Panc1 (cell line): Measurements from ENCODE around the gene TMEM170A. TPM values are rescaled to one million over a fixed set of nuclear protein-coding genes. Genes with fewer than 3 reads are reported as not detected.
"Not testable (repeated sequence)": the region's sequence is repeated elsewhere in the genome, so short reads cannot be mapped to it uniquely, and the experiment has no call there.

ENCODE experiments used
- ATAC-seq: fragments of 200-7000 bp; cut with Tn5 transposase; 2 replicates; pipeline ENCODE4 v1.9.1; 2020; ENCODE audit warnings: mild to moderate bottlenecking, moderate library complexity
- BruUV-seq: library from RNA; stranded (reverse); fragments of 400-500 nt; replicated peaks from 2 replicates; lab custom pipeline; 2021; lab: Mats Ljungman, UMichigan
- CTCF ChIA-PET: fragments of 300-600 bp; sonication (Branson Sonifier 250); formaldehyde crosslinking; loops from one replicate; lab custom pipeline; 2022; ENCODE audit warnings: antibody characterized with exemption; lab: Charles Lee
- POLR2A ChIA-PET: fragments of 300-600 bp; sonication (Branson Sonifier 250); formaldehyde crosslinking; loops from one replicate; lab custom pipeline; 2022; ENCODE audit warnings: antibody characterized with exemption; lab: Charles Lee
- DNase-seq: peaks from one replicate; pipeline ENCODE4 v3.0.0-alpha.2; 2010; ENCODE audit warnings: low read depth, low spot score
- H3K27ac ChIP-seq: 2 replicates; pipeline ENCODE4 v1.5.1; 2011; ENCODE audit warnings: mild to moderate bottlenecking, low read length, inconsistent platforms
- H3K27me3 ChIP-seq: fragments of 200-500 bp; sonication (Bioruptor generic); 2 replicates; pipeline ENCODE4 v1.6.0; 2014; ENCODE audit warnings: low read length, inconsistent platforms; ENCODE audit not compliant: control insufficient read depth, insufficient read depth
- H3K36me3 ChIP-seq: fragments of 200-500 bp; sonication (Bioruptor generic); 2 replicates; pipeline ENCODE4 v1.5.1; 2014; ENCODE audit warnings: inconsistent platforms, mild to moderate bottlenecking, low read length, moderate library complexity; ENCODE audit not compliant: control insufficient read depth, insufficient read depth
- H3K4me1 ChIP-seq: 2 replicates; pipeline ENCODE4 v1.5.1; 2011; ENCODE audit warnings: inconsistent platforms, mild to moderate bottlenecking, low read length, moderate library complexity; ENCODE audit not compliant: control insufficient read depth, insufficient read depth
- H3K4me3 ChIP-seq, 2 experiments: 2 replicates each; pipeline ENCODE4 v1.5.1; 2011 to 2012; ENCODE audit warnings: low read depth in 2 of 2, low read length in 2 of 2, mild to moderate bottlenecking in 2 of 2, inconsistent platforms in 1 of 2, moderate library complexity in 1 of 2
- H3K9me3 ChIP-seq: fragments of 200-500 bp; sonication (Bioruptor generic); 2 replicates; pipeline ENCODE4 v1.5.1; 2014; ENCODE audit warnings: low read depth, mild to moderate bottlenecking, inconsistent platforms, low read length, moderate library complexity; ENCODE audit not compliant: control insufficient read depth, insufficient read depth
- CTCF ChIP-seq: fragments of 450-650 bp; IDR thresholded peaks from 2 replicates; pipeline ENCODE4 v1.5.1; 2017; ENCODE audit warnings: mild to moderate bottlenecking
- POLR2AphosphoS5 ChIP-seq: IDR thresholded peaks from 2 replicates; pipeline ENCODE4 v1.6.1; 2012; ENCODE audit warnings: mild to moderate bottlenecking, low read depth, low read length, moderate library complexity
- SIN3A ChIP-seq: IDR thresholded peaks from 2 replicates; pipeline ENCODE4 v1.6.1; 2012; ENCODE audit warnings: low read depth, mild to moderate bottlenecking, low read length, moderate library complexity, borderline replicate concordance; ENCODE audit not compliant: insufficient read depth
- TCF7L2 ChIP-seq: IDR thresholded peaks from 2 replicates; pipeline ENCODE4 v1.6.1; 2011; ENCODE audit warnings: mild to moderate bottlenecking, low read depth, low read length, inconsistent platforms
- in situ Hi-C: cut with HindIII; loops from 2 replicates; pipeline ENCODE4 v1.10.0; 2016; ENCODE audit warnings: low sequenced_read_pairs, low pct_unique_long_range_greater_than_20kb
- intact Hi-C: fragments of 100-400 bp; cut with micrococcal nuclease; formaldehyde crosslinking; loops from one replicate; pipeline ENCODE4 v1.10.0; 2022; ENCODE audit not compliant: unreplicated experiment
- total RNA-seq: library from RNA; stranded (reverse); gene quantifications from one replicate; pipeline ENCODE4 v1.2.1, GENCODE V29; 2021; ENCODE audit not compliant: unreplicated experiment
- TF ChIP-seq, protein P1 (sequence below), 2 experiments: IDR thresholded peaks; 2 replicates each; pipeline ENCODE4 v1.6.1; 2011 to 2012; ENCODE audit warnings: low read depth in 2 of 2, control low read depth in 1 of 2, low read length in 1 of 2, mild to moderate bottlenecking in 1 of 2, moderate library complexity in 1 of 2; ENCODE audit not compliant: insufficient read depth in 1 of 2

The TMEM170A gene
- total RNA-seq, 1 experiment from 2014 or later, result 19.0 TPM

- peak; percentile 62; the same call in 1 of the 2 replicates for ATAC-seq
- POLR2A ChIA-PET, CTCF ChIA-PET, H3K4me3 ChIP-seq, H3K9me3 ChIP-seq, H3K36me3 ChIP-seq, H3K27me3 ChIP-seq, in situ Hi-C loops, H3K27ac ChIP-seq, intact Hi-C loops, H3K4me1 ChIP-seq, BruUV-seq, DNase-seq: not testable (repeated sequence)
These were observed 34.3 kb upstream of the TMEM170A start for GRCh38 chr16:75498605-75499322.

DNA sequence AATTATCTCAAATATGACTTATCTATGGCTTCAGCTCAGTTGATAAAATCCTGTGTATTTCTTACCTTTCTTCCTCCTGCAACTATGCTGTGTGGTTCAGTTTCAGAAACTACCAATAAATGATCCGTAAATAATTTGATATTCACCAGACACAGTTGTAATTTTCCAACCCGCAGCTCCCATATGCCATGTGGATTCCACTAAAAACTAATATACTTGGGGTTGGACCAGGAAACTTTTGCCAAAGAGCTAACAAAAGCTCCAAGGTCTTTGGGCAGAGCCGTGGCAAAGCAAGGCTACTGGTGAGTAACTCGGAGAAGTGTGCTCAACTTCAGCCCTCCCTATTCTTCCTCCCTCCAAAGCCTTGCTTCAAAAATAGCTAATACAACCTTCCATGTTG, 33.1 kb upstream of the TMEM170A start:
- intact Hi-C loops (no loop called here), in situ Hi-C loops (no loop called here)
- POLR2A ChIA-PET, result no interaction called here
- Histone ChIP-seq H3K4me3 (no peak overlapping the region), H3K9me3 (no peaks in the 10 kb centered on the region), H3K4me1 (no peaks in the 10 kb centered on the region), H3K36me3 (no peaks in the 10 kb centered on the region), H3K27ac (no peak overlapping the region), H3K27me3 (no peaks in the 10 kb centered on the region)
- no peak for ATAC-seq
- no peak for DNase-seq
- CTCF ChIA-PET, result interaction anchor here (0.6 kb wide), 1 partner anchor 18 kb away, joined by 4 read pairs; no protein-coding TSS in a partner anchor
- TF ChIP-seq CTCF (no peak), TCF7L2 (no peak), SIN3A (no peak), POLR2AphosphoS5 (no peak)
- TF ChIP-seq, protein P1, sequence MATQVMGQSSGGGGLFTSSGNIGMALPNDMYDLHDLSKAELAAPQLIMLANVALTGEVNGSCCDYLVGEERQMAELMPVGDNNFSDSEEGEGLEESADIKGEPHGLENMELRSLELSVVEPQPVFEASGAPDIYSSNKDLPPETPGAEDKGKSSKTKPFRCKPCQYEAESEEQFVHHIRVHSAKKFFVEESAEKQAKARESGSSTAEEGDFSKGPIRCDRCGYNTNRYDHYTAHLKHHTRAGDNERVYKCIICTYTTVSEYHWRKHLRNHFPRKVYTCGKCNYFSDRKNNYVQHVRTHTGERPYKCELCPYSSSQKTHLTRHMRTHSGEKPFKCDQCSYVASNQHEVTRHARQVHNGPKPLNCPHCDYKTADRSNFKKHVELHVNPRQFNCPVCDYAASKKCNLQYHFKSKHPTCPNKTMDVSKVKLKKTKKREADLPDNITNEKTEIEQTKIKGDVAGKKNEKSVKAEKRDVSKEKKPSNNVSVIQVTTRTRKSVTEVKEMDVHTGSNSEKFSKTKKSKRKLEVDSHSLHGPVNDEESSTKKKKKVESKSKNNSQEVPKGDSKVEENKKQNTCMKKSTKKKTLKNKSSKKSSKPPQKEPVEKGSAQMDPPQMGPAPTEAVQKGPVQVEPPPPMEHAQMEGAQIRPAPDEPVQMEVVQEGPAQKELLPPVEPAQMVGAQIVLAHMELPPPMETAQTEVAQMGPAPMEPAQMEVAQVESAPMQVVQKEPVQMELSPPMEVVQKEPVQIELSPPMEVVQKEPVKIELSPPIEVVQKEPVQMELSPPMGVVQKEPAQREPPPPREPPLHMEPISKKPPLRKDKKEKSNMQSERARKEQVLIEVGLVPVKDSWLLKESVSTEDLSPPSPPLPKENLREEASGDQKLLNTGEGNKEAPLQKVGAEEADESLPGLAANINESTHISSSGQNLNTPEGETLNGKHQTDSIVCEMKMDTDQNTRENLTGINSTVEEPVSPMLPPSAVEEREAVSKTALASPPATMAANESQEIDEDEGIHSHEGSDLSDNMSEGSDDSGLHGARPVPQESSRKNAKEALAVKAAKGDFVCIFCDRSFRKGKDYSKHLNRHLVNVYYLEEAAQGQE (IDR thresholded peaks at IDR 0.05; ENCODE audit: insufficient read depth in 1 of 2, low read depth in 2 of 2, low read length in 1 of 2), result no peak
- BruUV-seq, result no TSS peak

GRCh38 chr16:75495076-75495674, 30.7 kb upstream of the TMEM170A start, which contains the start of gene CHST6:
Gene CHST6 (minus strand): TSS chr16:75495441. CDS start chr16:75479828, 15,613 bp downstream.
- Histone ChIP-seq H3K27me3 (no peaks in the 10 kb centered on the region), H3K4me1 (0 out of 2 replicates have a peak, but pooled peaks cover 5% of the 10 kb centered on the region), H3K27ac (no peak within 1 kb of the TSS), H3K4me3 (no peak within 1 kb of the TSS), H3K9me3 (no peaks in the 10 kb centered on the region), H3K36me3 (no peaks in the 10 kb centered on the region)
- BruUV-seq, result no TSS peak
- CTCF ChIA-PET, result no interaction called here
- in situ Hi-C loops (no loop called here), intact Hi-C loops (no loop called here)
- POLR2A ChIA-PET, result no interaction called here
- DNase-seq (no peak), ATAC-seq (no peak)
- no peak for TF ChIP-seq SIN3A
